Right ventricle myocardium superior (tissue), 1 donor: Measurements from ENCODE around the gene AATK. TPM values are rescaled to one million over a fixed set of nuclear protein-coding genes. Genes with fewer than 3 reads are reported as not detected.

Source experiments
- ATAC-seq: fragments of 200-7000 bp; cut with Tn5 transposase; one replicate; pipeline ENCODE4 v1.9.1; 2020; ENCODE audit warnings: mild to moderate bottlenecking; ENCODE audit not compliant: poor library complexity
- DNase-seq: peaks from one replicate; pipeline ENCODE4 v3.0.0-alpha.2; 2020
- intact Hi-C: fragments of 100-400 bp; cut with DNase I; formaldehyde crosslinking; loops from one replicate; pipeline ENCODE4 v1.11.2; 2022
- microRNA-seq: library from miRNA; unstranded; fragments of <30 nt; microRNA quantifications from one replicate; pipeline ENCODE4 v1.2.0, GENCODE V29; 2020
- total RNA-seq: library from RNA; stranded (reverse); fragmentation: NEBNext Ultra II Directional; extraction: Animal tissue kit (Norgen Biotek cat#: 25700); gene quantifications from one replicate; pipeline ENCODE4 v1.2.1, GENCODE V29; 2021
- donor health status: DM: no; HTN: yes; CAD: no; lungs with severe emphysema.

The AATK gene
- total RNA-seq, 1 donor from 2014 or later: 5.3 TPM

DNA sequence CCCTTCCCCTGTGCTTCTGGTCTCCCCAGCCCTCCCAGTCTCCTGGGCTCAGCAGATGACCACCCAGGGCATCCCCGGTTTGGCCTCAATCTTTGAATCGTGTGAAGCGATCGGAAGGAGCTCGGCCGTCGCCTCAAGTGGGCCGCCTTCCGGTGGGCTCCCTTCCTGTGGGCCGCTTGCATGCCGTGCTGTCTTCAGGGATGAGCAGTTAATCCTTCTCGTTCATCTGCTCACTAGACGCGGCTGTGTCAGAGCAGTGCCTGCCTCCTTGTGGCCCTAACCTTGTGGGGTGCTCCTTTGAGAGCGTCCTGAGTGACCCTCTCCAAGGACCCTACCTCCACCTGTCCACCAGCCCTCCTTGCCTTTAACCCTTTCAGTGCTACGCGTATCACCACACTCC lies 90.7 kb downstream of the AATK start:
- intact Hi-C loops: no loop called here
- no peak for ATAC-seq
- no peak for DNase-seq

DNA sequence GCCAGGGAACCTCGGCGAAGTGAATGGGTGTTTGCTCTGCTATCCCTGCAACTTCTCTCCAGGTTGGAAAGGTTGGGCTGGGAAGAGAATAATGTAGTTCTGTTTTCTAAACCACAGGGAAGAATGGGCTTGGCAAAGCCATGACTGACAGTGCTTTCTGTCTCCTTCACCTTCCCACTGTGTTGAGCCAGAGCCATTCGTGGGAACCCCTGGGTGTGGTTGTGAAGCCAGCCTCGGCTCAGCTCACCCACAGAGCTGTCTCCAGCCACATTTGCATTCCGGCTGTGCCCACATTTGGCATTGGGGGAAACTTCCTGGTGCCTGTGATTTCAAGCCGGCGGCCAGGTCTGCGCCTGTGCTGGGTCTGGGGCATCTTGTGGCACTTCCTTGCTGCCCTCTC lies 91.1 kb downstream of the AATK start:
- intact Hi-C loops: no loop called here
- DNase-seq (no peak), ATAC-seq (no peak)

DNA sequence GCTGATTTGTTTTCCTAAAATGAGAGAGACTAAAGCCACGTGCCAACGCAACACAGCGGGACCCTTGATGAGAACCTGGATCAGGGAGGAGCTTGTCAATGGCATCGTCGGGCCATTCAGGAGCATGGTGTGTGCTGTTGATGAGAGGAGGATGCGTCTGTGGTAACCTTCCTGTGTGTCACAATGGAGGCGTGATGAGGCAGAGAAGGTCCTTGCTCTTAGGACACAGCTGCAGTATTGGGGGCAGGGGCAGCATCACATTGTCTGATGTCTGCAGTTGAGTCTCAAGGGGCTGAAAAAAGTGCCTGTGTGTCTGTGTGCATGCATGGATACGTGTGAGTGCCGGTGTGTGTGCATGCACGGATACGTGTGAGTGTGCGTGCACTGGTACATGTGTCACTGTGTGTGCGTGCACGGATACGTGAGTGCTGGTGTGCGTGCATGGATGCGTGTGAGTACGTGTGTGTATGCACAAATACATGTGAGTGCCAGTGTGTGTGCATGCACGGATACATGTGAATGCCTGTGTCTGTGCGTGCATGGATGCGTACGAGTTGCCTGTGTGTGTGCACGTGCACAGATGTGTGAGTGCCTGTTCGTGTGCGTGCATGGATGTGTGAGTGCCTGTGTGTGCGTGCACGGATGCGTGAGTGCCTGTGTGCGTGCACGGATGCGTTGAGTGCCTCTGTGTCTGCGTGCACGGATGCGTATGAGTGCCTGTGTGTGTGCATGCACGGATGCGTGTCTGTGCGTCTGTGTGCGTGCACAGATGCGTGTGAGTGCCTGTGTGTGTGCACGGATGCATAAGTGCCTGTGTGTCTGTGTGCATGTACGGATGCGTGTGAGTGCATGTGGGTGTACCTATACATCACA lies 91.8 kb downstream of the AATK start:
- intact Hi-C loops: no loop called here
- no peak for DNase-seq
- ATAC-seq: no peak

DNA sequence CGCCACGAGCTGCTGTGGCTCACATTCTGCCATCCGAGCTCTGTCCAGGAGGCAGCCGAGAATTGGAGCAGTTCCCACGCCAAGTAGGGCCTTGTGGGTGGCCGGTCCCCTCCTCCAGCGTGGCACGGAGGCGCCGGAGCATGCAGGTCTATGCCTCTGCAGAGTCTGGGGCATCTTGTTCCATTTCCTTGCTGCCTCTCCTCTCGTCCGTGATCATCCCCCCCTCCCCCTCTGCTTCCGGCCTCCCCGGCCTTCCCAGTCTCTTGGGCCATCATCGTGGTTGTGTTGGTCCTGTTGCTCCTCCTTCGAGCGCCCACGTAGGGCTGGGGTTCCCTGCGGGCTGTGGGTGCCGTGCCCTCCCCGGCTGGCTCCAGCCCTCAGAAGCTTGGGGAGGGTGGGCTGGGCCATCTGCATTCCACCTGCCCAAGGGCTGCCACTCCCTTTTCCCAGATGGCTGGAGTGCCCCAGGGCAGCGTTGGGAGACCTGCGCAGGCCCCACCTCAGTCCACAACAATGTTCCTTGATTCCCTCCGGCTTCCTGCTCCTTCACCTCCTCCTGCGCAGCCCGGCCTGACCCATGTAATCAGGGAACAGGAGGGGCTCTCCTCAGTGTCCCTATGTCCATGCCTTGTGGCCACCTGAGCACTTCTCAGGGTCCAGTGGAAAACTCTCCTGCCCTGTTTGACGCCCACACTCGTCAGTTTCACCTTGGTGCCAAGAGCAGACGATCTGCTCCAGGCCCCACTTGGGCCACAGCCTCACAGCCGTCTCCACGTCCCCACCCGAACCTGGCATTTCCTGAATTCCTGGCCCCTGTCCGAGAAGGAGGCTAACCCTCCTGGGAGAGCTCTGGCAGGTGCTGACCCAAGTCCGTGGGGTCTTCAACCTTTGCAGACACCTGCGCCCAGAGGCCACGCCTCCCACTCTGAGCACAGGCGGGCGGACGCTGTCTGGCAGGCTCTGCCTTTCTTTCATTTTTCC lies 94.0 kb downstream of the AATK start:
- ATAC-seq (no peak), DNase-seq (no peak)
- intact Hi-C loops: no loop called here

DNA sequence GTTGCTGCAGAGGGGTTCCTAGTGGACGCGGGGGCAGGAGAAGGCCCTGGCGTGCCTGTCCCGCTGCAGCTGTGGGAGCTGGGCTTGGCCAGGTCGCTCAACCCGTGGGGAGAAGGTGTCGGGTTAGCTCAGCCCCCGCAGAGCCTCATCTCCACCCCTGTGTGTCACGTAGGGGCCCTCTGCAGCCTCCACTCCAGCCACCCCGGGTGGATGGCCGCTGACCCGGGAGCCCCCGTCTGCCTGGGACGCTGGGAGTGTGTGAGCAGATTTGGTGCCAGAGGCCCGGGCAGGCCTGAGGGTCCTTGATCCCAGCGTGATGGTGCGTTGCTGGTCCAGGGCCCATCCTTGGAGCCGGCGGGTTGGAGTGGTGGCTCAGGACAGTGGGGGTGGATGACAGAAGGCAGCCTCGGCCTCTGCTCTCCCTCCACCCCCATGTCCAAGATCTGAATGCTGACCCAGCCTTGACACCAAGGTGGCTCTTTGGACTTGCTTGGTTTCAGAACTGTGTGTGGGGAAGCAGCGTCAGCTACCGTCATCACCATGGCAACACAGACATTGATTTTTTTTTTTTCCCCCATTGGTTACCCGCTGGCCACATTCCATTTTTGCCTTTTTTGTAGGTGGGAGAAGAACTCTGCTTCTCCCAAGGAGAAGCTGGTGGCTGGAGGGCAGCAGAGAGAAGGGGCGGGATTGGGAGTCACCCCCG lies 95.3 kb downstream of the AATK start:
- intact Hi-C loops: no loop called here
- ATAC-seq (no peak), DNase-seq (no peak)

DNA sequence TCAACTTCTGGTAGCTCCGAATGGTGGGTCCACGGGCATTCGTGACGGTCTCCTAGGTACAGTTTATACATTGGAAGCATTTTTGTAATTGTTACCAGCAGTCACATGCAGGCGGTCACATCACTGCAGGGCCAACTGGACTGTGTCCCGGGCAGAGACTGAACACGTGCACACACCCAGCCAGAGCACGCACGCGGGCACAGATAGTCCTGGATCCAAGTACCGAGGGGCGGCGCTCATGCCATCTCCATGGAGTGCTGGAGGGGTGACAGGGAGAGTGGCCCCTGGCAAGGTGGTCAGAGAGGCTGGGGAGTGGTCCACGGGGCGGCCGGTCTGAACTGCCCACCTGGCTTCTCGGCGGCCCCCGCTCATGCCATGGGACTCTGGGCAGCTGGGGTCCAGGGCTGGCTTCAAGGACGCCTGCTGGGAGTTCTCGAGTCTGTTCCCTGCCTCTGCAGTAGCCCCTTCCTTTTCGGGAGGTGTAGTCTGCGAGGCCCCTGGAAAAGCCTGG lies 96.8 kb downstream of the AATK start:
- intact Hi-C loops: no loop called here
- peak; percentile 71 for ATAC-seq
- DNase-seq: peak; percentile 72

DNA sequence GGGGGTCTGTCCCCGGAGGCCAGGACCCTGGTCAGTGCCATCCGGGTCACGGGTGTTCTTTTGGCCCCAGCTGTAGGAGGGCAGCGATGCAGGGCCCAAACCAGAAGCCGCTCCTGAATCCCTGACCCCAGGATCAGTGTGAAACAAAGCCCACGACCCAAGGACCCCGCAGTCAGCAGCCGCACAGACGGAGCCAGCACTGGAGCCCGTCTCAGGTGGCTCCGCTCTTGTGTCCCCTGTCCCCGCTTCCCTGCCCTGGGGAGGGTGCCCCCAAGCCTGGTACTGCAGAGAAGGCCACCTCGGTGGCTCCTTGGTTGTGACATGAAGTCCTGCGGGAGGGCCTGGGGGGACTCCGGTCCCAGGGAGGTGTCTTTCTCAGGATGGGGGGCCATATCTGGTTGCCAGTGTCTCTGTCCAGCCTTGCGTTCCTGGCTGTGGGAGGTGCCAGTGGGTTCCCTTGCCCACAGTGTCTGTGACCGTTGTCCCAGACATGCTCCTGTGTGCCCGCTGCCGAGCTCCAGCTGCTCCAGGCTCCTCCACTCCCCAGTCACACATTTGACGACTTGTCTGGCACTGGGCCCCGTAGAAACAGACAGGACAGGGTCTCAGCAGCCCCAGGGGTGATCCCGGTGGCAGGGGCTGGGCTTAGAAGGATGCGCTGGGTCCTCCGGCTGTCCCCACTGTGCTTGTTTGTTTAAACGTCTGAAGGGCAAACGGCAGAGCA lies 97.4 kb downstream of the AATK start:
- DNase-seq (no peak), ATAC-seq (peak; percentile 28)
- intact Hi-C loops: no loop called here

DNA sequence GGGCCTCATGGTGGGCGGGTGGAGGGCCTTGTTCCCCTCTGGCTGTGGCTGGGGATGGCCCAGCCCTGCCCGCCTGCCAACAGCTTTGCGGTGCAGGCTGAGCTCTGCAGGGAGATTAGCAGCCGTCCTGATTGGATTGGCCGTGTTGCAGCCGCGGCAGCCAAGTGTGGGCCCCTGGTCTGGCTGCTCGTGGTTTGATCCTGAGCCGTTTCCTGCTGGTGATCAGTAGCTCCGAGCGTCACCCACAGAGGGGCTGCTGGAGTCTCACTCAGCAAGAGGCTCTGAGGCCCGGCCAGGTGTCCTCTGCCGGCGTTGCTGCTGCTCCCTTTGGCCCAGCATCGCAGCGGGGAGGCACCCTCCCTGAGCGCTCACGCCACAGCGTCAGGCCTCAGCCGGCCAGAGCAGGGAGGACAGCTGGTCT lies 98.6 kb downstream of the AATK start:
- intact Hi-C loops: no loop called here
- DNase-seq (no peak), ATAC-seq (no peak)

Small RNA genes lying within 50 kb of the gene (microRNA-seq; reads per million reads assigned to microRNA genes)
- gene MIR1250 (0.97 reads per million), gene MIR3065 (not detected), gene MIR338 (not detected), gene MIR657 (not detected)

Other genes with a start within 250 kb of the AATK start
- gene CHMP6, start 174.4 kb downstream of the AATK start, total RNA-seq: 13.6 TPM
- 34.7 TPM for gene BAIAP2, start 131.1 kb downstream of the AATK start, total RNA-seq
- not detected for gene PVALEF, start 714 bp downstream of the AATK start, total RNA-seq
- gene CEP131, start 56.7 kb upstream of the AATK start, total RNA-seq: 11.1 TPM
- 13.4 TPM for gene TEPSIN, start 72.8 kb upstream of the AATK start, total RNA-seq
- 59.4 TPM for gene NDUFAF8, start 73.1 kb upstream of the AATK start, total RNA-seq
- gene SLC38A10, start 129.1 kb upstream of the AATK start, total RNA-seq: 41.3 TPM
- gene BAHCC1, start 229.2 kb upstream of the AATK start, total RNA-seq: 8.0 TPM